CD8-positive, alpha-beta memory T cell (primary cell): ENCODE data around the gene PDE3A. TPM values are rescaled to one million over a fixed set of nuclear protein-coding genes. Genes with fewer than 3 reads are reported as not detected.

Experiments
- CTCF ChIA-PET: fragments of 350-600 bp; sonication (Branson Sonifier 250); formaldehyde crosslinking; loops from one replicate; lab custom pipeline; 2021; ENCODE audit warnings: antibody characterized with exemption; lab: Charles Lee
- POLR2A ChIA-PET: fragments of 350-600 bp; sonication (Branson Sonifier 250); formaldehyde crosslinking; loops from one replicate; lab custom pipeline; 2021; ENCODE audit warnings: antibody characterized with exemption; lab: Charles Lee
- DNase-seq, 5 donors: peaks; one replicate each; pipeline versions ENCODE4 v3.0.0 to v3.0.0-alpha.2; 2020 to 2022; ENCODE audit warnings: mixed read lengths in 1 of 5
- H3K27ac ChIP-seq: one replicate; pipeline ENCODE4 v1.7.0; 2013; ENCODE audit warnings: low read depth, mild to moderate bottlenecking, low read length, moderate library complexity
- H3K27me3 ChIP-seq: 2 replicates; pipeline ENCODE4 v1.7.0; 2013; ENCODE audit warnings: low read length, mild to moderate bottlenecking; ENCODE audit not compliant: insufficient read depth, poor library complexity, severe bottlenecking
- H3K36me3 ChIP-seq: 2 replicates; pipeline ENCODE4 v1.7.0; 2013; ENCODE audit warnings: mild to moderate bottlenecking, low read length, moderate library complexity; ENCODE audit not compliant: insufficient read depth
- H3K4me1 ChIP-seq: 2 replicates; pipeline ENCODE4 v1.7.0; 2013; ENCODE audit warnings: mild to moderate bottlenecking, low read length, moderate library complexity; ENCODE audit not compliant: insufficient read depth
- H3K4me3 ChIP-seq: 2 replicates; pipeline ENCODE4 v1.7.0; 2013; ENCODE audit warnings: mild to moderate bottlenecking, low read length
- H3K9me3 ChIP-seq: 2 replicates; pipeline ENCODE4 v1.7.0; 2013; ENCODE audit warnings: mild to moderate bottlenecking, low read length
- H3K27ac Mint-ChIP-seq, 8 donors: one replicate each; pipeline ENCODE4 v1.8.0; 2020 to 2021; ENCODE audit warnings: mixed read lengths in 8 of 8, mild to moderate bottlenecking in 6 of 8, inconsistent platforms in 3 of 8, moderate library complexity in 3 of 8
- H3K27me3 Mint-ChIP-seq, 2 donors: one replicate each; pipeline ENCODE4 v1.8.0; 2020 to 2021; ENCODE audit warnings: mixed read lengths in 2 of 2, mild to moderate bottlenecking in 1 of 2, moderate library complexity in 1 of 2
- H3K36me3 Mint-ChIP-seq, 3 donors: one replicate each; pipeline ENCODE4 v1.8.0; 2020 to 2021; ENCODE audit warnings: mixed read lengths in 3 of 3, inconsistent platforms in 1 of 3, mild to moderate bottlenecking in 1 of 3
- H3K4me1 Mint-ChIP-seq, 3 donors: one replicate each; pipeline ENCODE4 v1.8.0; 2020 to 2021; ENCODE audit warnings: mixed read lengths in 3 of 3, inconsistent platforms in 1 of 3, mild to moderate bottlenecking in 1 of 3
- H3K4me3 Mint-ChIP-seq, 7 donors: one replicate each; pipeline ENCODE4 v1.8.0; 2020 to 2021; ENCODE audit warnings: mixed read lengths in 7 of 7, mild to moderate bottlenecking in 6 of 7, moderate library complexity in 4 of 7, inconsistent platforms in 2 of 7
- H3K9me3 Mint-ChIP-seq, 5 donors: one replicate each; pipeline ENCODE4 v1.8.0; 2020 to 2022; ENCODE audit warnings: mixed read lengths in 5 of 5, mild to moderate bottlenecking in 3 of 5, moderate library complexity in 2 of 5, inconsistent platforms in 1 of 5
- polyA plus RNA-seq: library from polyadenylated mRNA; unstranded; fragments of 300-500 nt; fragmentation: Illumina TruSeq; gene quantifications from one replicate; pipeline ENCODE4 v1.2.3, GENCODE V29; 2021
- total RNA-seq, 2 experiments: library from RNA; stranded (reverse); gene quantifications; one replicate each; pipeline ENCODE4 v1.2.3, GENCODE V29; 2021

PDE3A gene
- total and polyA plus RNA-seq, 3 experiments from 2014 or later = 0.02 TPM; not detected in 2

DNA sequence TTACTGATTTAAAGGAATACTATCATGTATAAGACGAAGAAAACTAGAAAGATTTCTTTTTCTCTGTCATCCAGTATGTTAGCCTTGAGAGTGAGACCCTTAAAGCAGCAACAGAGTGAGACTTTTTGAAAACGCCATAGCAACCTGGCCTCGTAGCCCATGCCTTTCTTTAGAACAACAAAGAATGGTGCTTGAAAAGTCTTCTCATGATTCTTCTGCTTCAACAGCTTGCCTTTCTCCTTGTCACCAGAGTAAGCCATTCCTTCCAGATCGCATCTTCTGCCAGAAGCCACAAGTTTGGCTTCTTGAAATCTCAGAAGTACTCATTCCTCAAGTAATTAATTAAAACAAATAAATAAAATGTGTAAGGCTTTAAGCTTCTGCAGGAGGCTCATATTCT, 109.3 kb downstream of the PDE3A start:
- no peaks in the 10 kb centered on the region for H3K9me3 ChIP-seq
- H3K27me3 ChIP-seq = no peaks in the 10 kb centered on the region
- DNase-seq = no peak
- no peak overlapping the region for H3K4me3 ChIP-seq
- H3K27ac ChIP-seq = no peak overlapping the region
- Mint-ChIP-seq H3K4me3 (no peak overlapping the region), H3K36me3 (no peaks in the 10 kb centered on the region), H3K27me3 (no peaks in the 10 kb centered on the region), H3K4me1 (no peaks in the 10 kb centered on the region), H3K27ac (no peak overlapping the region), H3K9me3 (peaks cover 0 to 2% (median 0%) of the 10 kb centered on the region in 5 donors)
- ChIA-PET POLR2A (no interaction called here), CTCF (no interaction called here)
- H3K4me1 ChIP-seq = no peaks in the 10 kb centered on the region
- no peaks in the 10 kb centered on the region for H3K36me3 ChIP-seq

DNA sequence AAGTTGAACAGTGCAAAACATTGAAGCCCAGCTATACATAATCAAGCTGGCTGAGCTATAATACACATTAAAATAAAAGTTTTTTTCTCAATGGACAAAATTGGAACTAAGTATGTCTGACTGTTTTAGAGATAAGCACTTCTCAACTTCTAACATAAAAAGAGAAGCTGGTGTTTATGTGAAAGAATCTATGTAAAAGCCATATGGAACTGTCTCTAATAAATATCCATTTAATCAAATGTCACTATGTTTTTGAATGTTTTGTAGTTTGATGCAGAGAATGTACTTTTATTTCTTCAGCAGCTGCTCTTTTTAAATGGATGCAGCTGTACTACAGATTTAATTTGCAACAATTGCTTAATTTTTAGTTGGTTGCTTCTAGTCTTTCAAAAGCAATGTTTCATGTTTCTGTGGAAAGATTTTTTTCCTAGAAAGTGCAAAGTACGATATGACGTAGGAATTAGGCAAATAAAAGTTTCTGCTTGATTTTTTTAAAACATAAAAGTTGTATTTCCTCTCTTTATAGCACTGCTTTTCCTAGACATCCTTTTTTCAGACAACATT, 114.2 kb downstream of the PDE3A start:
- Histone ChIP-seq H3K36me3 (no peaks in the 10 kb centered on the region), H3K27ac (no peak overlapping the region), H3K9me3 (no peaks in the 10 kb centered on the region), H3K4me1 (no peaks in the 10 kb centered on the region), H3K4me3 (no peak overlapping the region), H3K27me3 (no peaks in the 10 kb centered on the region)
- Mint-ChIP-seq H3K36me3 (no peaks in the 10 kb centered on the region), H3K9me3 (no peaks in the 10 kb centered on the region), H3K27me3 (no peaks in the 10 kb centered on the region), H3K4me3 (no peak overlapping the region), H3K4me1 (no peaks in the 10 kb centered on the region), H3K27ac (no peak overlapping the region)
- CTCF ChIA-PET = no interaction called here
- POLR2A ChIA-PET = no interaction called here
- no peak for DNase-seq

DNA sequence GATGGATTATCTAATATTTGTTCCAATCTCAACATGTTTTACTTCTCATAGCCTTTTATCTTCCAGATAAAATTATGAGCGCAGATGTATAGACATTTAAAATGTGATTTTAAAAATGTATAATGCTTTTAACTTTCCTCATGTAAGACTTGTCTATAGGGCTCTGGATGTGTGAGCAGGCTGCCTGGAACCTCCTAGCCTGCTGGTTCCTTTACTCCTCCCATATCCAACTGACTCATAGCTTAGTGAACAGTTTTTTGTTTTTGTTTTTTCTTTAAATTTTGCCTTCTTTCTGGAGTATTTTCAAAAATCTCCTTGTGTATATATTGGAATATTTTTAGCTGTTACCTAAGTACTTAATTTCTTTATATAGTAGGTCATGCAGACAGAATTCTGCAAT, 115.4 kb downstream of the PDE3A start:
- Mint-ChIP-seq H3K27me3 (peaks cover 0 to 1% of the 10 kb centered on the region in 2 donors), H3K9me3 (no peaks in the 10 kb centered on the region), H3K36me3 (no peaks in the 10 kb centered on the region), H3K4me3 (no peak overlapping the region), H3K4me1 (no peaks in the 10 kb centered on the region), H3K27ac (no peak overlapping the region)
- POLR2A ChIA-PET = no interaction called here
- no peak overlapping the region for H3K4me3 ChIP-seq
- H3K4me1 ChIP-seq = no peaks in the 10 kb centered on the region
- DNase-seq = no peak
- H3K27ac ChIP-seq = no peak overlapping the region
- H3K36me3 ChIP-seq = no peaks in the 10 kb centered on the region
- no peaks in the 10 kb centered on the region for H3K27me3 ChIP-seq
- CTCF ChIA-PET = no interaction called here
- H3K9me3 ChIP-seq = no peaks in the 10 kb centered on the region

DNA sequence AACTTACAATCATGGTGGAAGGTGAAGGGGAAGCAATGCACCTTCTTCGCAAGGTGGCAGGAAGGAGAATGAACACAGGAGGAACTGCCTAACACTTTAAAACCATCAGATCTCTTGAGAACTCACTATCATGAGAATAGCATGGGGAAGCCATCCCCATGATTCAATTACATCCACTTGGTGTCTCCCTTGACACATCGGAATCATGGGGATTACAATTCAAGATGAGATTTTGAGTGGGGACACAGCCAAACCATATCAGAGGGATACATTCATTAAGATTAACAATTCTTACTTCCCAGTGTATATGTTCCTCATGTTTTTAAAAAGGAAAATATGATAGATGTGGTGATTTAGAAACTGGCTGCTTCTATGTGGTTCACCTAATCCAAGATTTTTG, 117.9 kb downstream of the PDE3A start:
- Mint-ChIP-seq H3K4me1 (no peaks in the 10 kb centered on the region), H3K36me3 (no peaks in the 10 kb centered on the region), H3K27me3 (peaks cover 0 to 1% of the 10 kb centered on the region in 2 donors), H3K27ac (no peak overlapping the region), H3K9me3 (no peaks in the 10 kb centered on the region), H3K4me3 (no peak overlapping the region)
- Histone ChIP-seq H3K4me3 (no peak overlapping the region), H3K27me3 (no peaks in the 10 kb centered on the region), H3K27ac (no peak overlapping the region), H3K9me3 (no peaks in the 10 kb centered on the region), H3K36me3 (no peaks in the 10 kb centered on the region), H3K4me1 (no peaks in the 10 kb centered on the region)
- DNase-seq = no peak
- ChIA-PET CTCF (no interaction called here), POLR2A (no interaction called here)

DNA sequence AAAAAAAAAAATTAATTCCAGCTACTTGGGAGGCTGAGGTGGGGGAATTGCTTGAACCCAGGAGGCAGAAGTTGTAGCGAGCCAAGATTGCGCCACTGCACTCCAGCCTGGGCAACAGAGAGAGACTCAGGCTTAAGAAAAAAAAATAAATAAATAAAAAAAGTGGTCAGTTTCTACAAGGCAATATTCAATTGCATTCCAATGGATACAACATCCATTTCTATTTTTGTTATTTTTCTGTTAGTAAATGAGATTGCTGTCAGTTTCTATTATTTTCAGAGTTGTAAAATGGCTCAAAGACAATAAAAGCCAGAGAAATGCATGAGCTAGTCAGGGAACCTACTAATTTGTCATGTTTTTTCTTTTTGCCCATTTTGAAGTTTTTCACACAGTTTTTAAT, 119.2 kb downstream of the PDE3A start:
- no peak overlapping the region for H3K4me3 Mint-ChIP-seq
- no peak overlapping the region for H3K27ac Mint-ChIP-seq
- CTCF ChIA-PET = no interaction called here
- POLR2A ChIA-PET = no interaction called here
- H3K9me3 Mint-ChIP-seq = no peaks in the 10 kb centered on the region
- H3K9me3 ChIP-seq = no peaks in the 10 kb centered on the region
- H3K4me3 ChIP-seq = no peak overlapping the region
- H3K36me3 Mint-ChIP-seq = no peaks in the 10 kb centered on the region
- no peak for DNase-seq
- no peaks in the 10 kb centered on the region for H3K4me1 ChIP-seq
- H3K27me3 ChIP-seq = no peaks in the 10 kb centered on the region
- peaks cover 0 to 1% of the 10 kb centered on the region in 2 donors for H3K27me3 Mint-ChIP-seq
- H3K36me3 ChIP-seq = no peaks in the 10 kb centered on the region
- H3K4me1 Mint-ChIP-seq = peaks cover 0 to 4% (median 4%) of the 10 kb centered on the region in 3 donors
- no peak overlapping the region for H3K27ac ChIP-seq

DNA sequence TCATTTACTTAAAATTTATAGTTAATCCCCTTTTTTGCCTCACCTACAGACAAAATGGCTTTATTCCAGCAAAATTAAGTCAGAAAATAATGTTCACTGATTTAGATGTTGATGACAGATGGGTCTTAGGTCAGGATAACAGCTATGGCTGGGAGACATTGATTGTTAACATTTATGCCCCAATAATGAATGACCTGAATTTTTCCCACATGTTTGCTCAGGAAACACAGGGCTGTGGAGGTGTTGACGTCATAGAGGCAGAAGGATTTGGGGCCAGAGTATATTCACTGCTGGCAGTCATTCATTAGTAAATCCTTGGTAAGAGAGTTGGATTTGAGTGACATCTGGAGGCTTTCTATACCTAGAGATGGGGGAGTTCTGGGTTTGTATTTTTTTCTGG, 121.3 kb downstream of the PDE3A start:
- Mint-ChIP-seq H3K9me3 (no peaks in the 10 kb centered on the region), H3K27ac (no peak overlapping the region), H3K4me3 (no peak overlapping the region), H3K4me1 (peaks cover 0 to 4% (median 4%) of the 10 kb centered on the region in 3 donors), H3K27me3 (peaks cover 0 to 1% of the 10 kb centered on the region in 2 donors), H3K36me3 (no peaks in the 10 kb centered on the region)
- H3K27me3 ChIP-seq = no peaks in the 10 kb centered on the region
- no peak overlapping the region for H3K27ac ChIP-seq
- DNase-seq = no peak
- CTCF ChIA-PET = no interaction called here
- POLR2A ChIA-PET = no interaction called here
- no peaks in the 10 kb centered on the region for H3K4me1 ChIP-seq
- no peak overlapping the region for H3K4me3 ChIP-seq
- H3K9me3 ChIP-seq = no peaks in the 10 kb centered on the region
- no peaks in the 10 kb centered on the region for H3K36me3 ChIP-seq

DNA sequence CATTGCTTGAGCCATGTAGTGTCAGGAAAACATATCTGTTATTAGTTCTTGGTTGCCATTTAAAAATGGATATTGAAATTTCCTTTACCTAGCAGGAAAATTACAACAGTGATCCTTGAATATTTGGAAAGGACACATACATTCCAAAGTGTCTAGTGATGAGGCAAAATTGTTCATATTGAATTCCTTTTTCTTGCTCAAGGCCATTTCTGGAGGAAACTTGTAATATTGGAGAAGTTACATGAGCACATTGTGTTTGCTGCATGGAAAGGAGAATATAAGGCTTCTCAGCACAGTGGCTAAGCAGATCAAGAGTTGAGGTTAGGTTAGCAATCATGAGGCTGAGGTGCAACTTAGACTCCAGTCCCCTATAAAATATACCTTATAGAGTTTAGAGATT, 121.9 kb downstream of the PDE3A start:
- Histone ChIP-seq H3K9me3 (no peaks in the 10 kb centered on the region), H3K36me3 (no peaks in the 10 kb centered on the region), H3K4me1 (no peaks in the 10 kb centered on the region), H3K4me3 (no peak overlapping the region), H3K27me3 (no peaks in the 10 kb centered on the region), H3K27ac (no peak overlapping the region)
- Mint-ChIP-seq H3K27me3 (peaks cover 0 to 1% of the 10 kb centered on the region in 2 donors), H3K27ac (no peak overlapping the region), H3K9me3 (peaks cover 0 to 3% (median 0%) of the 10 kb centered on the region in 5 donors), H3K4me3 (no peak overlapping the region), H3K36me3 (no peaks in the 10 kb centered on the region), H3K4me1 (peaks cover 0 to 4% (median 4%) of the 10 kb centered on the region in 3 donors)
- ChIA-PET POLR2A (no interaction called here), CTCF (no interaction called here)
- DNase-seq = no peak

DNA sequence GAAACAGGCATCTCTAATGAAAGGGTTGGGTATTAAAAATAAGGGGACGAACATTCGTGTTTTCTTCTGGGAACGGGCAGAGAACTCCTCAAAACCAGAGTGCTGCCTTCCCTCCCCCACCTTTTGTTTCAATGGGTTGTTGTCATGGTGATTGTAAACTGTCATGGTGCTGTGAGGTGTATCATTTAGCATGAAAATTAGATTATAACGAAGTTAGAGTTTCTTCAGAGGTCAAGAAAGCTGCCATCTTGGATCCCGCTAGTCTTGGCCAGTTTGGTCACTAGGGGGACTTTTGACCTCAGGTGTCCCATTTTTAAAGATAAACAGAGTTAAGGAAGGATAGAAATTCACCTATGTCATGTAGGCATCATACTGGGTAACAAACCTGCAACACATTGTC, 123.0 kb downstream of the PDE3A start:
- Mint-ChIP-seq H3K27ac (no peak overlapping the region), H3K4me1 (peaks cover 0 to 4% (median 4%) of the 10 kb centered on the region in 3 donors), H3K9me3 (peaks cover 0 to 3% (median 0%) of the 10 kb centered on the region in 5 donors), H3K27me3 (peaks cover 0 to 1% of the 10 kb centered on the region in 2 donors), H3K36me3 (no peaks in the 10 kb centered on the region), H3K4me3 (no peak overlapping the region)
- CTCF ChIA-PET = no interaction called here
- POLR2A ChIA-PET = no interaction called here
- no peak overlapping the region for H3K27ac ChIP-seq
- no peak for DNase-seq
- H3K36me3 ChIP-seq = no peaks in the 10 kb centered on the region
- no peaks in the 10 kb centered on the region for H3K27me3 ChIP-seq
- H3K4me3 ChIP-seq = no peak overlapping the region
- no peaks in the 10 kb centered on the region for H3K9me3 ChIP-seq
- H3K4me1 ChIP-seq = no peaks in the 10 kb centered on the region
